BJ (cell line): ENCODE measurements around the gene CD2BP2. TPM values are rescaled to one million over a fixed set of nuclear protein-coding genes. Genes with fewer than 3 reads are reported as not detected.

ENCODE experiments used
- CTCF ChIA-PET: fragments of 350-600 bp; formaldehyde crosslinking; extraction: SDS; loops from one replicate; lab custom pipeline; 2021; ENCODE audit warnings: antibody characterized with exemption, inconsistent platforms; lab: Yijun Ruan, JAX
- POLR2A ChIA-PET: fragments of 300-600 bp; sonication (Branson Sonifier 250); formaldehyde crosslinking; extraction: SDS; loops from one replicate; lab custom pipeline; 2021; ENCODE audit warnings: antibody characterized with exemption; lab: Charles Lee
- DNase-seq: peaks from one replicate; pipeline ENCODE4 v3.0.0-alpha.2; 2011; ENCODE audit warnings: low read depth
- H3K27me3 ChIP-seq: 2 replicates; pipeline ENCODE4 v1.6.0; 2011; ENCODE audit warnings: low read length; ENCODE audit not compliant: control insufficient read depth, insufficient read depth
- H3K36me3 ChIP-seq: 2 replicates; pipeline ENCODE4 v1.5.1; 2011; ENCODE audit warnings: low read length; ENCODE audit not compliant: control insufficient read depth, insufficient read depth
- H3K4me3 ChIP-seq: 2 replicates; pipeline ENCODE4 v1.5.1; 2011; ENCODE audit warnings: low read depth, mild to moderate bottlenecking, control low read depth, low read length
- polyA plus RNA-seq: library from polyadenylated mRNA; depleted of rRNA; stranded (reverse); fragments of >200 nt; gene quantifications from 2 replicates; pipeline ENCODE4 v1.2.3, GENCODE V29; 2011
- TF ChIP-seq, protein P1 (sequence below): IDR thresholded peaks from 2 replicates; pipeline ENCODE4 v1.5.1; 2011; ENCODE audit warnings: low read depth, mild to moderate bottlenecking, control low read depth, inconsistent platforms, low read length, moderate library complexity; ENCODE audit not compliant: insufficient read depth

CD2BP2 gene
- polyA plus RNA-seq, 1 experiment, result 50.3 TPM

DNA sequence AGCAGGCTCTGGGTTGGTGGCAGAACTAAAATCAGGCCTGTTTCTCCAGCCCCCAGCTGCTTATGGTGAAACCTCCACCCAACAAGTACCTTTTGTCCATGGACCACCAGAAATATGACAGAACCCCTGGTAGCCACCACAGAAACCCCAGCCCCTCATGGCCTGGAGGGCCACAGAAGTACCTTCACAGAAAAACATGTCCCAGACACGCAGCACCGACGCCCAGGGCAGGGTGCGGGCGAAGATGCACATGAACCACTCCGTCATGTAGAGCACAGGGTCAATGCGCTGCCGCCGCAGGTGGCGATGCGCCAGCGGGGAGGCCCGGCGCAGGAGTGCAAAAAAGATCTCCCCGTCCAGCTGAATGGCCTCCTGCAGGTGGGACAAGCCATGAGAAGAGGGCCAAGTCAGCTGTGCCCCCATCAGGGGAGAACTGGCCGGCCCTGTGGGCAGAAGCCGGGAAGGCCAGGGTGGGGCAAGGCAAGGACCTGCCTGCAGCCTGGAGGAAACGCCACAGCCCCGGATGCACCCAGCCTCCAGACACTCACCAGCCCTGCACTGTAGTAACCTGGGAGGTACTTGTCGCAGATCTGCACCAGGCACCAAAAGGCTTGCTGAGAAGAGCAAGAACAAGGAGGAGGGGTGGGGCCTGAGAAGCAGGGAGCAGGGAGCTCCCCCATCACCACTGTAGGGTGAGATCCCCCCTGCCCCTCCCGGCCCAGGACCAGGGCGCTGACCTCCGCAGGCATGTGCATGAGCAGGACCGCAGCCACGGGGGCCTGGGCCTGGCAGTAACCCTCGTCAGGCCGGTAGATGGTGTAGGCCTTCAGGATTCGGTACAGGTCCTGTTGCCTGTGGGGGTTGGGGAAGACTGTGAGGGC is 4.1 kb upstream of the CD2BP2 start:
- TF ChIP-seq, protein P1, sequence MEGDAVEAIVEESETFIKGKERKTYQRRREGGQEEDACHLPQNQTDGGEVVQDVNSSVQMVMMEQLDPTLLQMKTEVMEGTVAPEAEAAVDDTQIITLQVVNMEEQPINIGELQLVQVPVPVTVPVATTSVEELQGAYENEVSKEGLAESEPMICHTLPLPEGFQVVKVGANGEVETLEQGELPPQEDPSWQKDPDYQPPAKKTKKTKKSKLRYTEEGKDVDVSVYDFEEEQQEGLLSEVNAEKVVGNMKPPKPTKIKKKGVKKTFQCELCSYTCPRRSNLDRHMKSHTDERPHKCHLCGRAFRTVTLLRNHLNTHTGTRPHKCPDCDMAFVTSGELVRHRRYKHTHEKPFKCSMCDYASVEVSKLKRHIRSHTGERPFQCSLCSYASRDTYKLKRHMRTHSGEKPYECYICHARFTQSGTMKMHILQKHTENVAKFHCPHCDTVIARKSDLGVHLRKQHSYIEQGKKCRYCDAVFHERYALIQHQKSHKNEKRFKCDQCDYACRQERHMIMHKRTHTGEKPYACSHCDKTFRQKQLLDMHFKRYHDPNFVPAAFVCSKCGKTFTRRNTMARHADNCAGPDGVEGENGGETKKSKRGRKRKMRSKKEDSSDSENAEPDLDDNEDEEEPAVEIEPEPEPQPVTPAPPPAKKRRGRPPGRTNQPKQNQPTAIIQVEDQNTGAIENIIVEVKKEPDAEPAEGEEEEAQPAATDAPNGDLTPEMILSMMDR, result no peak
- Histone ChIP-seq H3K4me3 (no peak overlapping the region), H3K36me3 (peaks cover 22% of the 10 kb centered on the region), H3K27me3 (no peaks in the 10 kb centered on the region)
- DNase-seq, result no peak
- POLR2A ChIA-PET, result no interaction called here
- CTCF ChIA-PET, result interaction anchor here (0.8 to 1.7 kb wide), 2 partner anchors 8 to 13 kb away, joined by 3 to 6 read pairs; no protein-coding TSS in a partner anchor

DNA sequence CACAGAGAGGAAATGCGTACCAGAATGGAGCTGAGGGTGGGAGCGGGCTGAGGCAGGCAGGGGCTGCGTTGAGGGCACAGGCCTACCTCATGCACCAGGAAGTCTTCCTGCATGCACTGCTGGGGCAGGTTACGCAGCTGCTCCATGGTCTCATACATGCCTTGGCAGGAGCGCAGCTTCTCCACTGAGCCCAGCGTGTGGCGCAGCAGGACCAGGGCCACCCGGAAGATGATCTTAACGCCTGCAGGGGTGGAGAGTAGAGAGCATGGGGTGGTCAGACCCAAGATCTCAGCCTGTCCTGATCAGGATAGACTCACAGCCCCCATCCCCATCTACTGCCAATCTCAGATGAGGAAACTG is 3.4 kb upstream of the CD2BP2 start:
- TF ChIP-seq, protein P1, result no peak
- H3K27me3 ChIP-seq, result no peaks in the 10 kb centered on the region
- no peak for DNase-seq
- ChIA-PET POLR2A (no interaction called here), CTCF (interaction anchor here (1.7 kb wide), 1 partner anchor 9 kb away, joined by 6 read pairs; no protein-coding TSS in a partner anchor)
- H3K36me3 ChIP-seq, result peaks cover 22% of the 10 kb centered on the region
- no peak overlapping the region for H3K4me3 ChIP-seq

DNA sequence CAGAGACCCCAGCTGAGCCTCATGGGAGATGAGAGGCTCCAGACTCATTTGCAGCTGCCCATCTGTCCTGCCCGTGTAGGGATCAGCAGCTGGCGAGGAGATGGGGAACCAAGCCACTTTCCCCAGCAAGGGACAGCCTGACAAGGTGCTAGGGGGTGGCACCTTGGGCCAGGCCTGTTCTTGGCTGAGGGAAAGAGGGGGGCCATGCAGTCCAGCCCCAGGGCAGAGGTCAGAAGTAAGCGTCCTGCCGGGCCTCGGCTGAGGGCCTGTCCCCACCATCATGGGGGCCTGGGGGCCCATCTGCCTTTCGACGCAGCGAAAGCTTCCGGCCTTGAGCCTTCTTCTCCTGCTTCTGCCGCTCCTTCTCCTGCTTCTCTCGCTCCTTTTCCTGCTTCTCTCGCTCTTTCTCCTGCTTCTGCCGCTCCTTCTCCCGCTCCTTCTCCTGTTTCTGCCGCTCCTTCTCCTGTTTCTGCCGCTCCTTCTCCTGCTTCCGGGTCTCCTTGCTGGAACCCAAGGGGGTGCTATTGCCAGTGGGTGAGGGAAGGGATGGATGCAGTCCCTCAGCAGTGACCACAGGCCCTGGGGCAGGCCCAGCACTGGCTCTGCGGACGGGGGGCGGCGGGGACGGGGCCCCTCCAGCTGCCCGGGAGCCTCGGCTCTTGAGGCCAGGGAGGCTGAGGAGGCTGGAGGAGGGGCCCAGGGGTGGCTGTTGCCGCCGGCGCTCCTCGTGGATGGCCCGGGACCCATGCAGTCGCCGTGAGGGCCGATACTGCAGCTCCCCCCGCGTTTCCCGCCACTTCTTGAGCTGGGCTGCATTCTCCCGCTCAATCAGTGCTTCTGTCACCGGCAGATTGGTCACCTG is 2.8 kb upstream of the CD2BP2 start:
- Histone ChIP-seq H3K27me3 (no peaks in the 10 kb centered on the region), H3K4me3 (no peak overlapping the region), H3K36me3 (peaks cover 23% of the 10 kb centered on the region)
- ChIA-PET CTCF (interaction anchor here (1.7 to 1.8 kb wide), 2 partner anchors 10 to 52 kb away, joined by 5 to 6 read pairs; no protein-coding TSS in a partner anchor), POLR2A (no interaction called here)
- TF ChIP-seq, protein P1, result no peak
- no peak for DNase-seq

DNA sequence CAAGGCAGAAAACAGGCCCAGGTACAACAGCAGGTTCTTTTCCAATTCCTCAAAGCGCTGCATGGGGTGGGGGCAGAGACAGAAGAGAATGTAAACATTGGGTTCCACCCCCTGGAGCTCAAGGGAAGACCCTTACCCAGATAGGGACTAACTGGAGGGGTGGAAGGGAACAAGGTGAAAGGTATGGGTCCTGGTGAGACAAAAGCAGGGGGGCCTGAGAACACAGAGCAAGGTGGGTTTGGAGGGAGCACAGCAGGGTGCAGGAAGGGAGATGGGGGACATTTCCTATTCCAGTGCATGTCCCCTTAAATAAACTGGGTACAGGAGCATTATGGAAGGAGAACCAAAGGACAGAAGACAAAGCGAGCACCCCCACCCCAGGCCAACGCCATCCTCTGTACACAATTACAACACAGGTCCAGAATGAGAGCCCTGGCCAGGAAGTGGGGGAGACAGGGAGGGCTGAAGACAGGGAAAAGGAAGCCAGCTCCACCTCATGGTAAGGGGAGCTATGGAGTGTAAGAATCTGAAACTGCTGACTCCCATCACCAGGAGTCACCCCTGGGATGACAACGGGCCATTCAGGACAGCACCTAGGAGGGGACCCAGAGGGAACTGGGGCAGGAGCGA is 2.1 kb upstream of the CD2BP2 start:
- CTCF ChIA-PET, result interaction anchor here (0.8 to 1.8 kb wide), 3 partner anchors 8 to 52 kb away, joined by 3 to 5 read pairs (median 4); no protein-coding TSS in a partner anchor

More for the DNA sequence above, 2.1 kb upstream of the CD2BP2 start:
- TF ChIP-seq, protein P1, result no peak
- no peaks in the 10 kb centered on the region for H3K27me3 ChIP-seq
- no peak overlapping the region for H3K4me3 ChIP-seq
- H3K36me3 ChIP-seq, result peaks cover 23% of the 10 kb centered on the region
- POLR2A ChIA-PET, result no interaction called here
- DNase-seq, result no peak
